SK-N-MC (cell line): ENCODE measurements around the gene YBX1.

ENCODE experiments used
- DNase-seq: peaks from one replicate; pipeline ENCODE4 v3.0.0-alpha.2; 2011; ENCODE audit warnings: low read depth, low spot score
- H3K27ac ChIP-seq: fragments of 200-600 bp; sonication (generic); 2 replicates; pipeline ENCODE4 v1.5.1; 2016; ENCODE audit warnings: mixed run types
- H3K36me3 ChIP-seq: fragments of 200-600 bp; sonication (generic); 2 replicates; pipeline ENCODE4 v1.6.1; 2017; ENCODE audit warnings: antibody characterized with exemption, low read length, mixed read lengths; ENCODE audit not compliant: insufficient read depth
- H3K4me3 ChIP-seq: fragments of 200-600 bp; sonication (generic); 2 replicates; pipeline ENCODE4 v1.5.1; 2016
- H3K9ac ChIP-seq: fragments of 200-600 bp; sonication (generic); 2 replicates; pipeline ENCODE4 v1.8.0; 2017; ENCODE audit warnings: mixed run types, mixed read lengths; ENCODE audit not compliant: insufficient read length
- H3K9me3 ChIP-seq: fragments of 200-600 bp; sonication (generic); 2 replicates; pipeline ENCODE4 v1.6.1; 2017; ENCODE audit warnings: low read depth, mild to moderate bottlenecking, antibody characterized with exemption, low read length, moderate library complexity, mixed read lengths
- EZH2 ChIP-seq: fragments of 200-600 bp; sonication (generic); IDR thresholded peaks from one replicate; pipeline ENCODE4 v1.6.1; 2017; ENCODE audit warnings: antibody characterized with exemption
- FOXP2 ChIP-seq: optimal IDR thresholded peaks from 2 replicates; pipeline ENCODE3; 2011; ENCODE audit warnings: mild to moderate bottlenecking, moderate library complexity; ENCODE audit not compliant: insufficient read depth; ENCODE audit errors: extremely low read length, control extremely low read depth
- POLR2AphosphoS5 ChIP-seq: IDR thresholded peaks from 2 replicates; pipeline ENCODE4 v1.6.1; 2012; ENCODE audit warnings: mild to moderate bottlenecking, low read depth, low read length, borderline replicate concordance

YBX1 gene

GRCh38 chr1:42681741-42682483, at the start of gene YBX1:
Gene YBX1 (plus strand): TSS chr1:42682418. CDS start chr1:42682566, 148 bp downstream.
- peak; percentile 99 for DNase-seq
- Histone ChIP-seq H3K9me3 (no peaks in the 10 kb centered on the region), H3K36me3 (peaks cover 39% of the 10 kb centered on the region), H3K9ac (peak within 1 kb of the TSS; percentile 98), H3K4me3 (peak within 1 kb of the TSS; percentile 96), H3K27ac (peak within 1 kb of the TSS; percentile 90)
- TF ChIP-seq FOXP2 (no peak), POLR2AphosphoS5 (peak; percentile 93)

DNA sequence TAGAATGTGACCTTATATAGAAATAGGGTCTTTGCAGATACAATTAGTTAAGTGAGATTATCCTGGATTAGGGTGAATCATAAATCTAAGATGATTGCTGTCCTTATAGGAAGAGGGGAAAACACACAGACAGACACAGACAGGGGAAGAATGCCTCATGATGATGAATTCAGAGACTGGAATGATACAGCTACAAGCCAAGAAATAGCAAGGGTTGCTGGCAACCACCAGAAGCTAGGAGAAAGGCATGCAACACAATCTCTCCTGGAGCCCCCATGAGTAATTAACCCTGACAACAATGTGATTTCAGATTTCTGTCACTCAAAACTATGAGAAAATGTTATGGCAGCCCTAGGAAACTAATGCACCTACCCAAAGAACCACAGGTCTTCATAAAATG, 43.1 kb upstream of the YBX1 start:
- Histone ChIP-seq H3K27ac (no peak overlapping the region), H3K9ac (no peak overlapping the region), H3K9me3 (no peaks in the 10 kb centered on the region), H3K36me3 (no peaks in the 10 kb centered on the region), H3K4me3 (no peak overlapping the region)
- TF ChIP-seq EZH2 (no peak), FOXP2 (no peak), POLR2AphosphoS5 (no peak)
- no peak for DNase-seq

- Histone ChIP-seq H3K9me3 (no peaks in the 10 kb centered on the region), H3K27ac (no peak overlapping the region), H3K4me3 (no peak overlapping the region), H3K9ac (no peak overlapping the region), H3K36me3 (no peaks in the 10 kb centered on the region)
- TF ChIP-seq FOXP2 (no peak), POLR2AphosphoS5 (no peak), EZH2 (no peak)
- no peak for DNase-seq
Measured at GRCh38 chr1:42646056-42646455, 36.2 kb upstream of the YBX1 start.

GRCh38 chr1:42657201-42657600, 25.0 kb upstream of the YBX1 start:
- no peak overlapping the region for H3K27ac ChIP-seq
- TF ChIP-seq EZH2 (no peak), FOXP2 (no peak), POLR2AphosphoS5 (no peak)
- H3K9me3 ChIP-seq, result no peaks in the 10 kb centered on the region
- H3K9ac ChIP-seq, result no peak overlapping the region
- DNase-seq, result no peak
- H3K36me3 ChIP-seq, result peaks cover 24% of the 10 kb centered on the region
- peak overlapping the region; percentile 91 for H3K4me3 ChIP-seq

DNA sequence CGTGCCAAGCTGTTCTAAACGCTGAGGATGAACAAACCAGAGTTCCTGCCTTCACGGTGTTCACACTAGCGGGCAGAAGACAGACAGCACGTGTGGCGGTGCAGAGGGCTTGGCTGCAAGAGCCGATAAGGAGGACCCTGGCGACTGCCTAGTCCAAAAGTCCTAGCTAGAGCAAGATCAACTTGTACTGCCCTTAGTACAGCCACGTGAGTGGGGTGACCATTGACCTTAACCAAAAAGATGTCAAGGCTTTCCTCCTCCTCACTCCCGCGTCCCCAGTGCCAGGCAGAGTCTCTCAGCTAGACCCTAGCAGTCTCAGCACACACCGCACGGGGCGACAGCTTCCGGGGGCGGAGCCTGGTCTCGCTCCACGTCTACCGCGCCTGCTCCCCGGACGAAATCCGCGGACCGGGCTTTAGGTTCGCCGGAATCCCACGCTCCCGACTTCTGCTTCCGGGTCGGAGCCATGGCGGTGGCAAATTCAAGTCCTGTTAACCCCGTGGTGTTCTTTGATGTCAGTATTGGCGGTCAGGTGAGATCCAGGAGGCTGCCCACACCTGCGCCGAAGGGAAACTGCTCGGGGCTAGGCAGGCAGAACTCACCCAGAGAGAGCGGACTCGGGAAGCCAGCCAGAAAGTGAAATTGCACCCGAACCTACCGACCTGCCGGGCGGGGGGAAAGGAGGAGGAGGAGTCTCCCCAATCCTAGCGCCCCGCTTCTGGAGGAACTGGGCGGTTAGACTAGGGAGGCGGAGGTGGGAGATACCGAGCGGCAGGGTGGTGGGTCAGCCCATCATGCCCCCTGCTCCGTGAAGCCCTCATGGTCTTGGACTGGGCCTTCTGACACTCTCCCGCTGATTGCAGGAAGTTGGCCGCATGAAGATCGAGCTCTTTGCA, 24.0 kb upstream of the YBX1 start, which contains the start of gene PPIH:
TSS of gene PPIH (plus strand) at position 443 of the 896 bp plus-strand sequence. CDS start at position 467, 24 bp downstream.
- peaks cover 33% of the 10 kb centered on the region for H3K36me3 ChIP-seq
- peak within 1 kb of the TSS; percentile 91 for H3K4me3 ChIP-seq
- DNase-seq, result peak; percentile 52
- peak within 1 kb of the TSS; percentile 52; the same call in 1 of the 2 replicates for H3K27ac ChIP-seq
- peak; percentile 99 for TF ChIP-seq POLR2AphosphoS5
- TF ChIP-seq EZH2, result no peak
- no peak for TF ChIP-seq FOXP2
- H3K9me3 ChIP-seq, result no peaks in the 10 kb centered on the region
- peak within 1 kb of the TSS; percentile 82 for H3K9ac ChIP-seq

DNA sequence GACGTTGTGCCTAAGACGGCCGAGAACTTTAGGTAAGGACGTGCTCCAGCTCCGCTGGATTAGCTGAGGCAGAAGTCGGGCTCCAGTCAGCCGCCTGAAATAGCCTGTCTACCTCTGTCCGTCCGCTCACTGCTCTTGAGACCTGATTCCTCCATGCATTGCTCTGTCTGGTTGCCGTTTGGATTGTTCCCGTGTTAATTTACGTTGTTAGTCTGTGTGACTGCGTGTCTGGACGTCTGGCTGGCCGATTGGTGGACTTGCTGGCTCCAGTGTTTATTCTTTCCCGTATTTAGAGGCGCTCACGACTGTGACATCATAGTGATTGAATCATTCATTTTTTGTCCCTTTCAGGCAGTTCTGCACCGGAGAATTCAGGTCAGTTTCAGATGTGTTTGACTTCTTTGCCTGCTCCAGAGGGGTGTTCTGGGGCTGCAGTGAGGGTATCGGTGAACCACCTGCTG, 23.3 kb upstream of the YBX1 start:
- no peak for TF ChIP-seq POLR2AphosphoS5
- no peak for TF ChIP-seq FOXP2
- TF ChIP-seq EZH2, result no peak
- Histone ChIP-seq H3K9me3 (no peaks in the 10 kb centered on the region), H3K36me3 (peaks cover 38% of the 10 kb centered on the region), H3K9ac (peak overlapping the region; percentile 79), H3K27ac (no peak overlapping the region), H3K4me3 (peak overlapping the region; percentile 91)
- no peak for DNase-seq

GRCh38 chr1:42660907-42661500, 21.2 kb upstream of the YBX1 start:
- no peak overlapping the region for H3K9ac ChIP-seq
- no peak overlapping the region for H3K4me3 ChIP-seq
- peaks cover 58% of the 10 kb centered on the region for H3K36me3 ChIP-seq
- no peak overlapping the region for H3K27ac ChIP-seq
- no peak for DNase-seq
- H3K9me3 ChIP-seq, result no peaks in the 10 kb centered on the region
- TF ChIP-seq EZH2 (no peak), FOXP2 (no peak), POLR2AphosphoS5 (no peak)

DNA sequence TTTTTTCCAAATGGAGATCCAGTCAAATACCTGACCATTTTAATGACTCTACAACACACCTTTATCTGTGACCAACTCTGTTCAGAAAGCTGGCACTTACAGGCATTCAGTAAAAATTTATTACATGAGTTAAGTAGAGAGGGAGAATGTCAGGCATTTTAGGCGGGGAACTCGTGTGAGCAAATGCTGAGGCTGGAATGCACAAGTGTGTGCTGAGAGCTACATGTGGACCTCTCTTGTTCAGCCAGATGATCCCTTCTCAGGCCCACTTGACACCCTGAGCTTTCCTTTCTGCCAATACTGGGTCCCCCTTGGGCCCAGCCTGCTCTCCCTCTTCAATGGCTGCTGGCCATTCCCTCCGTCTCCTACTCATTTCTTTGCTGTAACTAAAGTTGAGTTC, 12.3 kb upstream of the YBX1 start:
- H3K4me3 ChIP-seq, result no peak overlapping the region
- no peak for DNase-seq
- no peak overlapping the region for H3K27ac ChIP-seq
- H3K36me3 ChIP-seq, result peaks cover 70% of the 10 kb centered on the region
- no peaks in the 10 kb centered on the region for H3K9me3 ChIP-seq
- H3K9ac ChIP-seq, result no peak overlapping the region
- no peak for TF ChIP-seq FOXP2
- no peak for TF ChIP-seq POLR2AphosphoS5
- no peak for TF ChIP-seq EZH2
